Retinal pigment epithelial cell (primary cell): ENCODE data around the gene KIFC3.
A peak's percentile ranks its signal among the peaks of the same experiment; 100 is the strongest.
"Not testable (repeated sequence)": the region's sequence is repeated elsewhere in the genome, so short reads cannot be mapped to it uniquely, and the experiment has no call there.

Experiments
- DNase-seq: peaks from one replicate; pipeline ENCODE4 v3.0.0-alpha.2; 2010; ENCODE audit warnings: low read depth
- H3K4me3 ChIP-seq: 2 replicates; pipeline ENCODE4 v1.5.1; 2011; ENCODE audit warnings: mild to moderate bottlenecking, low read length, control low read depth, moderate library complexity
- TF ChIP-seq, protein P1 (sequence below): conservative IDR thresholded peaks from 2 replicates; pipeline ENCODE4 v1.5.1; 2011; ENCODE audit warnings: low read depth, low read length, control low read depth, inconsistent platforms

The KIFC3 gene

DNA sequence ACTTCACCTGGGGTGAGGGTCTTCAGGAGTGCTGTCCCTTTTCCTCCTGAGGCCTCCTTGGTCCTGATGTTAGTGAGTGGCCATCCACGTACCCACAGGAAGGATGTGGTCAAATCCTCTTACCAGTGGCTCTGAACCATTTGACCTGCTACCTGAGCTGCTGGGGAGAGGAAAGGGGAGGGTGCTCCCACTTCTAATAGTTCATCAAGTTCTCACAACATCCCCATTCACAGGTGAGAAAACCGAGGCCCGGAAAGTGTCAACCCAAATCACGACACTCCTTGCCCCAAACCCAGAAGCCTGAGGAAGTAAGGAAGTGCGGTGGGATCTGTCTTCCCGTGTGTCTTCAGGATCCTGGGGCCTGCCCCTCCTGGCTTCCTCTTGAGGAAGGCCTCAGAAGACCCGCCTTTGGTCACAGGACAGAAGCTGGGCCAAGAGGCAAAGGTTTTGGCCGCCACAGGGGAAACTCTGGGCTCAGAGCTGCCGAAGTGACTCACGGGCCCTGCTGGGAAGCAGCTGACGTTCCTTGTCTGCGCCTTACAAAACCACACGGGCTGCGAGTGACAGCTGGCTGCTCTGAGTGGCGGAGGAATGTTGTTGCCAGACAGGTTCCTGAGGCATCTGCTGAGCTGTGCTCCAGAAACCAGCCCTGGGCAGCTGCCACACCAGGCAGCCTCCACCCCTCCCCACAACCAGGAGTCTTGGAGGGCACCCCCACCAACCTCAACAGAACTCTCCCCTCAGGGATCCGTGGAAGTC lies 13.9 kb upstream of the KIFC3 start:
- TF ChIP-seq, protein P1, sequence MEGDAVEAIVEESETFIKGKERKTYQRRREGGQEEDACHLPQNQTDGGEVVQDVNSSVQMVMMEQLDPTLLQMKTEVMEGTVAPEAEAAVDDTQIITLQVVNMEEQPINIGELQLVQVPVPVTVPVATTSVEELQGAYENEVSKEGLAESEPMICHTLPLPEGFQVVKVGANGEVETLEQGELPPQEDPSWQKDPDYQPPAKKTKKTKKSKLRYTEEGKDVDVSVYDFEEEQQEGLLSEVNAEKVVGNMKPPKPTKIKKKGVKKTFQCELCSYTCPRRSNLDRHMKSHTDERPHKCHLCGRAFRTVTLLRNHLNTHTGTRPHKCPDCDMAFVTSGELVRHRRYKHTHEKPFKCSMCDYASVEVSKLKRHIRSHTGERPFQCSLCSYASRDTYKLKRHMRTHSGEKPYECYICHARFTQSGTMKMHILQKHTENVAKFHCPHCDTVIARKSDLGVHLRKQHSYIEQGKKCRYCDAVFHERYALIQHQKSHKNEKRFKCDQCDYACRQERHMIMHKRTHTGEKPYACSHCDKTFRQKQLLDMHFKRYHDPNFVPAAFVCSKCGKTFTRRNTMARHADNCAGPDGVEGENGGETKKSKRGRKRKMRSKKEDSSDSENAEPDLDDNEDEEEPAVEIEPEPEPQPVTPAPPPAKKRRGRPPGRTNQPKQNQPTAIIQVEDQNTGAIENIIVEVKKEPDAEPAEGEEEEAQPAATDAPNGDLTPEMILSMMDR = no peak
- H3K4me3 ChIP-seq = no peak overlapping the region
- DNase-seq = peak; percentile 86

DNA sequence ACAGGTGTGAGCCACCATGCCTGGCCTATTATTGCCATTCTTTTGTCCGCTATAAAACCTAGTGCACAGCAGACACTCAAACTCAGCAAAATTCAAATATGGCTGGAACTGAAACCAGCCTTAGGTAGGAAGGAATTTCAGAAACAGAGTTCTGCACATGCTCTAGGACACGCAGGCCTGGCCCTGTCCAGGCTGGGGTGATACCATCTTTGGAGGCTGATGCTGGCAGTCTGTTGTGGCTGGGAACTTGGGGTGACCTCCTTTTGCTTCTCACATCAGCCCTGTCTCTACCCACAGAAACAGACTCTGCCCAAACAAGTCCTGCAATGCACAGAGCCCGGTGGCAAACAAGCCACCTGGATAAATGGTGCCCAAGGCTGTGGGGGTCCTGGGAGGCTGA lies 12.6 kb upstream of the KIFC3 start:
- H3K4me3 ChIP-seq = no peak overlapping the region
- no peak for DNase-seq
- TF ChIP-seq, protein P1 = no peak

DNA sequence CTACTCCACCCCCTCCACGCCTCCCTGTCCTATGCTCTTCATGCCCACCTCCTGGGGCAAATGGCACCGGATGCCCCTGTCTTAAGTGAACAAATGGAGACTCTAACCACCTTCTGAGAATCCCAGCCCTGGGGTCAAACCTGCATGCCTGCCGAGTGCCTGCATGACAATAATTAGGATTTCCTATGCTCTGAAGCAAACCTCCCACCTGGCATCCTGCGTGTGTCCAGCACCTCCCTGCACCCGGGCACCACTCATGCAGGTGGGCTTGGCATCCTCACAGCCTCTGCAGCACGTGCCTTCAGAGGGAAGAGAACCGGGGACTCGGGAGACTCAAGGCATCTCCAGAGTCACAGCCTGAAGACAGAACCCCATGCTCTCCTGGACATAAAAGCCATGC lies 11.2 kb upstream of the KIFC3 start:
- no peak overlapping the region for H3K4me3 ChIP-seq
- no peak for DNase-seq
- TF ChIP-seq, protein P1 = no peak

DNA sequence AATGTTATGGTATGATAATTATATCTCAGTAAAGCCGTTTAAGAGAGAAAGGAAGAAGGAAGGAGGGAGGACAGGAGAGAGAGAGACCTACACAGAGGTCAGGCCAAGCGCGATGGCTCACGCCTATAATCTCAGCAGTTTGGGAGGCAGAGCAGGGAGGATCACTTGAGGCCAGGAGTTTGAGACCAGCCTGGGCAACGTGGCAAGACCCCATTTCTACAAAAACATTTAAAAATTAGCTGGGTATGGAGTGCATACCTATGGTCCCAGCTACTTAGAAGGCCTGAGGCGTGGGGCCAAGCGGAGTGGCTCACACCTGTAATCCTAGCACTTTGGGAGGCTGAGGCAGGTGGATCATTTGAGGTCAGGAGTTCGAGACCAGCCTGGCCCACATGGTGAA lies 9.0 kb upstream of the KIFC3 start:
- not testable (repeated sequence) for H3K4me3 ChIP-seq, DNase-seq

DNA sequence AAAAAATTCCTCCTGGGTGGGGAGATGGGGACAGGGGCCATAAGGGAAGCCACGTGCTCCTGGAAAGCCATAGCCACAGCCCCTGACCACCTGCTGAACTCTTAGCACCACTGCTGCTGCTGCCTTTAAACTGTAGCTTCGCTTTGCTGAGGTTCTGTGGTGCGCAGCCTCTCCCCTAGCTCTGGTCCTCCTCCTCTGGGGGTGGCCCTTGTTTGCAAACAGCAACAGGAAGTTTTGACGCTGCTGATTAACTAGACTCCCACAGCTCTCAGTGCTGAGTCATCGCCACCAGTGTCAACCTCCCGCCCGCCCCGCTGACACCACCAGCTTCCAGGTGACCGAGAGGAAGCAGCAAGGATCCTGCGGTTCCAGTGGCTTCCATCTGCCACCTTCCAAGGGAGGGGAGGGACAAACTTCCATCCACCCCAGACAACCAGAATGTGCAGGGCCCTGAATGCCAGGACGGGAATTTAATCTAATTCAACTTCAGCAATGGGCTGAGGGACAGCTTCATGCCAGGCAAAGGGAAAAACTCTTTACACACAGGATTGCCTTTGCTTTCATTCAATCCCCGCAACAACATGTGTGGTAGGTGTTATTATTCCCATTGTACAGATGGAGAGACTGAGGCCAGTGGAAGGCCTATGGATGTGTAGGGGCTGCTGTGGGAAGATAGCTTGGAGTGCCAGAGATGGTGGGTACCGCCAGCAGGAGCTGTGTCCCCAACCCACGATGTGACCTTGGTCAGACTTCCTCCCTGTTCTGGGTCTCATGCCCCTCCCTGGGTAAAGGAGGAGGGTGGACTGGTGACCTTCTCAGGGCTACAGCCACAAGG lies 8.1 kb upstream of the KIFC3 start:
- TF ChIP-seq, protein P1 = no peak
- H3K4me3 ChIP-seq = no peak overlapping the region
- DNase-seq = peak; percentile 70

DNA sequence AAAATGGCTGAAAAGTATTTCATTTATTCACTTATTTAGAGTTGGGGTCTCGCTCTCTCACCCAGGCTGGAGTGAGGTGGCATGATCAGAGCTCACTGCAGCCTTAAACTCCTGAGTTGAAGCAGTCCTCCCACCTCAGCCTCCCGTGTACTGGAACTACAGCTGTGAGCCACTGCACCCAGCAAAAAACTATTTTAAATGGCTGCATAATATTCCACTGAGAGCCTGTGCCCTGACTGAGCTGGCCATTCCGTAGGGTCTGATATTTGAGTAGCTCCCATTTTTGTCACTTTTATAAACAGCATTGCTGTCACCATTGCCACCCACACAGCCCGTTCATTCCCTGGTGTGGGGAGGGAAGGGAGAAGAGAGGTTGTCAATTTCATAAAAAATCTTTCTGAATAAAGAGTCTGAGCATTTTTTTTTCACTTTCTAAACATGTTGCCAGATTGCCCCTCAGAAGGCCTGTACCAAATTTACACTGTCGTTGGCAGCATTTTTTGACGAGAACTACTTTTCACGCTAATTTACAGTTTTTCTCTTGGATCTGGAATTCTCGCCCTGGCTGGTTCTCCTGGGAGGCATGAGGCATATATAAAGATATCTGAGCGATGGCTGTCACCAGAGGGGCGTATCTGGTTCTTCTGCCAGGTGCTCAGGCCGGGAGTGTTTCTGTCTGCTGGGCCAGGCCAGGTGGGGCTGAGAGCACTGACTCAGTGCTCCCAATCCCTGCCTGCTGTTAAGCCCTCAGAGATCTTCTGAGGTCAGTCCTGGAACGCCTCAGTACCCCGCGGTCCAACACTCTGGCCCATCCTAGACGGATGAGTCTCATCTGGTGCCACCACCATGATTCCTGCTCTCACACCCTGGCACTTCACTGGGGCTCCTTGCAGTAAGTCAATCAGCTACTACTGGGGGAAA lies 7.2 kb upstream of the KIFC3 start:
- DNase-seq = no peak
- TF ChIP-seq, protein P1 = no peak
- no peak overlapping the region for H3K4me3 ChIP-seq
